GM19099 (cell line): ENCODE data around the gene YAE1.

Experiments
- POLR2A ChIP-seq: IDR thresholded peaks from 3 replicates; pipeline ENCODE4 v1.6.1; 2011; ENCODE audit warnings: low read depth; ENCODE audit not compliant: insufficient read length; ENCODE audit errors: extremely low read depth

The YAE1 gene

DNA sequence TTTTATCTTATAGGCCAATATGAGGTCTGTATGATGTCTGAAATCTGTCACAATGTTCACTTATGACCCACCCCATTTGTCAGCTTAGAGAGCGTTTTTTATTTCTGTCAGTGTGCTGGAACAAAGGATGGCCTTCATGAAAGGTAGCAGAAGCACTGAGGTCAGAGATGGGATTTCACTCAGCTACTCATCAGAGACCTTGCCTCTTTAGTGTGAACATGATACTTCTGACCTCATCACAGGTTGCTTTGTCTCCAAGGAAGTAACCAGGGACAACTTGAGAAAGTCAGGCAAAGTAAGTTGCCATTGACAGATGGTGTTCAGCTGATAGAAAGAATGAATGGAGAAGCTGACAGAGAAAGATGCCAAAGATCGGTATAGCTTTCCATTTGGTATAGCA is 16.3 kb downstream of the YAE1 start:
- no peak for TF ChIP-seq POLR2A

DNA sequence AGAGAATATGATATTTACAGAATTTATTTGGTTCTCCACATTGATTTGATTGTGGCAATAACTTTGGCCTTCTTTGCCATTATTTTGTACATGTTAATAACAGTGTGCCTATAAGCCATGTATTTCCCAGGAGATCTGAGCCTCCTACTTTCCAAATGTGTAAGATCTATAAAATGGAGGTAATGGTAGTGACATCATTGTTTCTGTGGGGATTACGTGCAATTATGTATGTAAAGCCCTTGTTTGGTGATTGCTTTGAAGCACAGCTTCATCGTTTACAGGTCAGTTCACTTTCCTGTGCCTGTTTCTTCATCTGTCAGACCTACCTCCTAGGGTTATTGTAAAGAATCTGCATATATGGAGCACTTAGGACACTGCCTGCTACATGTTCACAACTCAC is 17.3 kb downstream of the YAE1 start:
- no peak for TF ChIP-seq POLR2A

DNA sequence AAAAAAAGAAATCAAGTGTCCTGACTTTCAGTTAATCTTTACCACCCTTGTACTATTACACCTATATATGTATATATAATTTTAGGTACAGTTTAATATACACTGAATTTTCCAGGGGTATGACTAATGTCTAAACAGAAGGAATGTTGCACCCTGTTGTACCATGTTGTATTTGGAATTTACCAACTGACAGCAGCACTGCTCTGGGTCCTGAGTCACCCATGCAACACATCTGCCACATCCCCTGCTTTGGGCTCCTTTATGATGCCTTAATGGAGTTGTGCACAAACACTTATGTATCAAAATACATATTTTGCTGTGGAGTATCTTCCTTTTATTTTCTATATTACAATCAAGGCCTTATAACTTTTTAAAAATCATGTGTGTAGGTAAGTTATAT is 21.2 kb downstream of the YAE1 start:
- TF ChIP-seq POLR2A = no peak

DNA sequence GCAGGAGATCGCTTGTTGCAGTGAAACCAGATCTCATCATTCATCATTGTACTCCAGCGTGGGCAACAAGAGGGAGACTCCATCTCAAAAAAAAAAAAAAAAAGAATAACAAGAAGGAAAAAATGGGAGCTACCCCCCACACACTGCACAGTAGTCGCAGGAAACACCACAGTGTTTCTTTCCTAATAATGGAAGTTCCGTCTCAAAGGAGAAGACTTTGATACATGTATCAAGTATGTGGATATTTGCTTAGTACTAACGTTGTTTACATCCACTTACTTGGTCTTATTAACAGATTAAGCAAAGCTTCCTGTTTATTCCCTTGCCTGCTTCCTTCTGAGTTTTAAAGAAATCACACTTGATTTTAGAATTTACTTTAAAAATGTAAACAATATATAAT is 22.2 kb downstream of the YAE1 start:
- no peak for TF ChIP-seq POLR2A

DNA sequence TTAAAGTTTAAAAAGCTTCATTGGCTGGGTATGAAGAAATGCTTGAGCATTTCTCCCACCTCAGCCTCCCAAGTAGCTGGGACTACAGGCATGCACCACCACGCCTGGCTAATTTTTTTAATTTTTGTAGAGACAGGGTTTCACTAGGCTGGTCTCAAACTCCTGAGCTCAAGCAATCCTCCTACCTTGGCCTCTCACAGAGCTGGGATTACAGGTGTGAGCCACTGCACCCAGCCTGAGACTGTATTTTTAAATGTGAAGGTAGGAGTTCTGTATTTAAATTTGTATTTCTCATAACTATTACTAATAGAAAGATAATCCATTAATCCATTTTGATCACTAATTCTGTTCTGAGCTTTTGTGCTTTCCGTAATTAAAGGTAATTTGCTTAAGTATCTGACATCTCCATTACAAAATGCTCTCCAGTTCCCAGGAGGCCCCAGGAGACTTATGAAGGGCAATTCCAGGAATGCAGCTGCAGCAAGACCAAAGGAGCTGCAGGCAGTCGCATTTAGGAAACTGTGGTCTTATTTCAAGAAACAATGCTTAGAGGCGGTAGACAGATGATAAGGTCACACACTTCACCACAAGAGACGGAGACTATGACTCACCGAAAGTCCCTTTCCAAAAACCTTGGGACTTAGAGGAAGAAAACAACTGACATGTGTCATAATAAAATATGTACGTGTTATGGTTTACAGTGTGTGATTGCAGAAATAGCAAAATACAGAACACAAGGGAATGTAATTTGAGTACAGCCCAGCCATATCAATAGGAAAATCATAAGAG is 23.3 kb downstream of the YAE1 start:
- no peak for TF ChIP-seq POLR2A

DNA sequence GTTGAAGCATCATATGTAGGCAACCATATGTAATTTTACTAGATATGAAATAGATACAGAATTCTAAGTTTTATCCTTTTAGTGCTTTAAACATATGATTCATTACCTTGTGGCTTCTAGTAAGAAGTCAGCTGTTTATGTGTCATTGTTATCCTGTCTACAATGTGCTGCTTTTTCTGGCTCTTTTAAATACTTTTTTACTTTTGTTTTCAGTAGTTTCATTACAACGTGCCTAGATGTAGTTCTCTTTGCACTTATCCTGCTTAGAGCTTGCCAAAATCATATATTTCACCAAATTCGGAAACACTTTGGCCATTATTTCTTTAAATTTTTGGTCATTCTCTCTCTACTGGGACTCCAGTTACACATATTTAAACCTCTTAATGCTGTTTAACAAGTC is 26.4 kb downstream of the YAE1 start:
- TF ChIP-seq POLR2A = no peak

DNA sequence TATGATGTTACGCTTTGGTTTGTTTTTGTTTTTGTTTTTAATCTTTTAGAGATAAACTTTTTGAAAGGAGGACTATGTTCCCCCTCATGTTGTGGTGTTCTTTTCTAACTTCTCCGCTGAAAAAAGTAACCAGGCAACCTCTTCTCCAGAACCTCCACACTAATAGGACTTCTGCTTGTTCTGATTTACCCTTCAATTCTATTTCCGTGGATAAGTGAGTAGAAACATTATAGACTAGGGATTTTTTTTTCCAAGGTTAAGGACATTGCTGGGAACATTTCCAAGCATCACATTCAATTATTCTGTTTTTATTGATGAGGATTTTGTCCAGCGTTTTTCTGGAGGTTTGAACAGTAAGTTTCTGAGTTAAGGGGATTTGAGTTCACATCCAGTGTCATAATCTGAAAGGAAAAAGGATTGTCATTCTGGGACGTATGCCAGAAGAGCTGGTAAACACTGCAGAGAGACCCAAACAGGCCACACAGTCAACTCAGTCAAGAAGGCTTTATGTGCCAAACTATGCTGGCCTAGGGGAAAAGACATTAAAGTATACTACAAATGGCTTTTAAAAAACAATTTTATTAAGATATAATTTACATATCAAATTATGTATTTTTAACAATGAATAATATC is 28.9 kb downstream of the YAE1 start:
- no peak for TF ChIP-seq POLR2A

DNA sequence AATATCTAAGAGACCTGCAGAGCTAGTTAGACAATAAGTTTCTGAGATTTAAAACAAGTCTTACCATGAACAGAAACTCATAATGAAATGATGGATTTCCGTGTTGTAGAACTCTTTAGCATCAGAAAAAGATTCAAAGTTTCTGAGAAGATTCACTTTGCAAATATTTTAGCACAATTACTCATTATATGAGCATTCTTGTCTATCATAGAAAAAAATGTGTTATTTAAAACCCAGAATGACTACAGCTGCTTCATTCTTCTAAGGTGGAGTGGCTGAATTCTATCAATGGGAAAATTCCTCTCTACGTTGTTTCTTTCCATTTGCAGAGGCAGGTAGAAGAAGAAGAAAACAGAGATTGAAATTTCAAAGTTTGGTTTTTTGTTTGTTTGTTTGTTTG is 36.1 kb downstream of the YAE1 start:
- TF ChIP-seq POLR2A = no peak

DNA sequence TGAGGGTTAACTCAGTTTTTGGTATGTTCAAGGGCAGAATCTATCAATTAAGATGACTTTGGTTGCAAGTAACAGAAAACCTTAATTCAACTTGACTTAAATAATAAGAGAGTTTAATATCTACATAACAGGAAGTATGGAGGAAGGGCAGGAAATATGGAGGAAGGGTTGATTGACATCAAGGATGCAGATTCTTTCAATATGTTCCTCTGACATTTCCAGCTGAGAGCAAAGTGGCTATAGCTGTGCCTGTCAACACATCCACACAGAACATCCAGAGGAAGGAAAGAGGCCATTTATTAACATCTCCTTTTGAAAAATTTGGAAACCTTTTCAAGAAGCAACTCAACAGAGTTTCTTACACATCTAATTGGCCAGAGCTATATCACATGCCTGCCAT is 37.7 kb downstream of the YAE1 start:
- no peak for TF ChIP-seq POLR2A

DNA sequence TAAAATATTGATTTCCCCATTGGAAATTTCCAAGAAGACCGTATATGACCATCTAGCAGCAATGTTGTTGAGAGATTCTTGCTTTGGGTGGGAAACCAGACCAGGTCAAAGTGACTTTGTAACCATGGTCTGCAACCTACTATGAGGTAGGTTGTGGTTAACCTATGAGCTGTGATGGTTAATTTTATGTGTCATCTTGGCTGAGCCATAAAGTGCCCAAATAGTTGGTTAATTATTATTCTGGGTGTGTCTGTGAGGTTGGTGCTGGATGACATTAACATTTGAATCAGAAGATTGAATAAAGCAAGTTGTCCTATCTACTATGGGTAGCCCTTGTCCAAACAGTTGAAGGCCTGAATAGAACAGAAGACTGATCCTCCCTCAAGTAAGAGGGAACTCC is 38.9 kb downstream of the YAE1 start:
- no peak for TF ChIP-seq POLR2A

DNA sequence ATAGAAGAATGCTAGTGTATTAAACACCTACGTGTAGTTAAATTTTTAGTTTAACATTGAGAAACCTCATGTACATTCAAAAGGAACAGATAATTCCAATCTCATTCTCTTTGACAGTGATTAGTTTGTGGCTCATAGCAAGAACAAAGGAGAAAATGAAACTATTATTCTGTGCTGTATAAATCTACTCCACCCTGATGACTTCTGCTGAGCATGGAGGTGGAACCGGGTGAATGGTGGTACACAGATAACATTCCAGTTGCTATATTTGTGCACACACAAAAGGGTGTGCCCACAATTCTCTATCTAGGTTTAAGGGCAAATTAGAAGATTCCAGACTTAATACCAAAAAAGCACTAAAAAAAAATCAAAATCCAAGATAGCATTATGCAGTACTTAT is 40.1 kb downstream of the YAE1 start:
- TF ChIP-seq POLR2A = no peak

DNA sequence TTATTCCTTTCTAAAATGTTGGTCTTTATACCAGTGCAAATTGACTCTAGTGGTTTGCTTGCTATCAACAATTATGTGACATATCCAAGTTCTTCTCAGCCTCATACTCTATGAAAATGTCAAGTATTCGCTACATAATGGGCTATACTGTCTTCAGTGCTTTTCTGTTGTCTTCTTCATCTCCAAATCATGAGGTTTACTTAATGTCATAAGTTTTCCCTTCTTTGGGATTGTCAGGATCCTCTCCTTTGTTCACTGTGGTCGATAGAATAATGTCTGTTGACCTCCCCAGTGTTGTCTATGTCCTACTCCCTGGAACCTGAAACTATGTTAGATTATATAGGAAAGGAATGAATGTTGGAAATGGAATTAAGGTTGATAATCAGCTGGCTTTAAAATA is 40.7 kb downstream of the YAE1 start:
- TF ChIP-seq POLR2A = no peak

DNA sequence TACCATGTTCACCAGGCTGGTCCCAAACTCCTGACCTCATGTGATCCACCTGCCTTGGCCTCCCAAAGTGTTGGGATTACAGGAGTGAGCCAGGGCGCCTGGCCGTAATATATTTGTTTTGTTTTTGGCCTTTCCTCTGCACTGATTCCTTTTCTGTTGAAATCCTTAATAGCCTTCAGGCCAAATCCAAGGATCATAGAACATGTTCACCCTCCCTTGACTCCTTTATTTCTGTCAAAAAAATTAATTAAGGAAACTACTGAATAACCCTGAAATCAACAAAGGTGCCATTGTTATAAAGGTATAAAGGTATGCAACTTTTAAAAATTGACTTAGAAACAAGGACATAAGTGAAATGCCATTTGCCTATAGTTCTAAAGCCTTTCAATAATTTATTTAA is 41.7 kb downstream of the YAE1 start:
- no peak for TF ChIP-seq POLR2A

DNA sequence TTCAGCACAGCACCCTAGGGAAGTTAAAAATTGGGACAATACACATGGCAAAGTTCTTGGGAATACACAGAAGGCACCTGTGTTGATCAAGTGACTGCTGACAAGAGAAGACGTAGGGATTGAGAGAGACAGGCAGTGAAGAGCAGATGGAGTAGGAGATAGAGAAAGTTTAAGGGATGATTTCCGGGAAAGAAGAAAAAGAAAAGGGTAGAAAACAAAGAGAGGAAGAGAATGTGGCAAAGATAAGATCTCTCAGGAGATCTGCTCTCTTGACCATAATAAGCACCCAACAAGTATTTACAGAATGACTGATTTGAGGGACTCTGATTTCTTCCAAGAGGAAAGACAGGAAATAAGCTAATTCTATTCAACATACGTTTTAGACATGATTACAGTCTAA is 42.1 kb downstream of the YAE1 start:
- no peak for TF ChIP-seq POLR2A

DNA sequence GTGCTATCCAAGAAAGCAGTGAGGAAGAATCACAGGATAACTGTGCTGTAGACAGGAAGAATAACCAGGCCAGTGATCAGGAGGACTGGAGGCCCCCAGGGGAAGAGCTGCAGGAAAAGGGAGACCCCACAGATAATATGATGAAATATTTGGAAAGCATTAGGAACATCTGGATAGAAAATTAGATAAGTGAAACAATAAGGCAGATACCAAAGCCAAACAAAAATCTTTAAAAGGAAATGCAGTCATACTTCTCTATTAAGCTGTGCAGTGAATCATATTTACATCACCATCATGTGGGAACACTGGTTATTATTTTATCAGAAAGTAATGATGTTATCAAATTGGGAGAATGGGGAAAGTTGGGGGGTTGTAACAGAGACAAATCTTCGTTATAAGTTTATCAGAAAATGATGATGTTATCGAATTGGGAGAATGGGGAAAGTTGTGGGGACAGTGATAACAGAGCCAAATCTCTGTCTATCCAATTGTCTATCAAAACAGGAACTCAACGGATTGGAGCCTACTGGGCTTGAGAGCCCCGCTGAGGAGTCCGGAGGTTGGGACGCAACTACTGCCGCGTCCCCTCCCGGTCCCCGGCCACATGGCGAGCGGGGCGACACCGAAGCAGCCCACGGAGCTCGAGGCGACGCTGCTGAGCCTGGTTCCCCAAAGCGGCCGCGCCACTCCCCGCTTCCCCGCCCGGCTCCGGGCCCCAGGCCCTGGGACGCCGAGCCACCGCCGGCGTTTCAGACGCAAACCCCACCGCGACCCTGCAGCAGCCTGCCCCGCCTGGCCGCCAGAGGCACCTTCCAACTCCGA is 43.1 kb downstream of the YAE1 start:
- no peak for TF ChIP-seq POLR2A

DNA sequence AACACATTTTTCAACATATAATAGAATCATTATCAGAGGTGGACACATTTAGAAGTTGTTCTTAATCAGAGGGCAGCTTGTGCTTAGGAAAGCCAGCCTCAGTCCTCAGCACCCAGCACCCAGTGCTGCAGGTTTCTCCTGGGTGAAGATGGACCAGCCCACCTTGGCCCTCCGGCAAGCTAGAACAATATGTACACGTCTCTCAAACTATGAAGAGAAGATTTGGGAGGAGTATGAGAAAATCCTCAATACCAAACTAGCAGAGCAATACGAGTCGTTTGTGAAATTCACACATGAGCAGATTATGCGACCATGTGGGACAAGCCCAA is 43.7 kb downstream of the YAE1 start:
- TF ChIP-seq POLR2A = no peak

DNA sequence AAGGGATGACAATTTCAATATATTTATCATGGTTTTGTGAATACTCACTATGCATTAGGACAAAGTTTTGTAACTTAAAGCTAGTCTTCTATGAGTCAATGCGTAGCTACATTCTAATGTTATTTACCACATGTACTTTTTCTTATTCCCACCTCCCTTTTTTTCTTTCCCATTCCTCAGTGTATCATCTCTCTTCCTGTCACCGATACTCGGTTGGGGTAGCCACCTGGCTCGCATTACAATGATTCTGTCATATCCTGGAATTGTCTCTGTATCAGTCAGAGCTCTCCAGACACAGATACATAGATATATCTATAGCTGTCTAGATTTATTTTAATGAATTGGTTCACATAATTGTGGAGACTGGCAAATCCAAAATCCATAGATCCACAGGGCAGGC is 47.4 kb downstream of the YAE1 start:
- no peak for TF ChIP-seq POLR2A

DNA sequence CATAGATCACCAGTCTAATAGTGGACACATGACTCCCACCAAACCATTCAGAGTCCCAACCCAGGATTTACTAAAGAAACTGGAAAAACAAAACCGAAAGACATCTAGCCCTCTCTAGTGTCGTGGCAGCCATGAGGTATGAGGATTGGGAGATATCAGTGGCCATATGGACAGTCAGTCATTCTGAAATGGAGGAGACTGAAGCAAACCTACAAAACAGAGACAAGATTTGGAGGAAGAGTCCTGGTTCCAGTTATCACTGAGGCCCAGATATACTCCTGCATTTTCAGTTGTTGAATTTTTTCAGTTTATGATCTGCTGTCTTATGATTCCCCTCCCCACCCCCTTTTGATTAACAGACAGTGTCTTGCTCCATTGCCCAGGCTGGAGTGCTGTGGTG is 48.1 kb downstream of the YAE1 start:
- no peak for TF ChIP-seq POLR2A
